Trophoblast cell (in vitro differentiated cells and primary cell): Measurements from ENCODE around the gene TACO1.

ENCODE experiments used
- DNase-seq, 2 donors: peaks; one replicate each; pipeline ENCODE4 v3.0.0-alpha.2; 2016
- H2AFZ ChIP-seq: 2 replicates; pipeline ENCODE4 v1.6.1; 2013; ENCODE audit warnings: low read length, moderate library complexity, mild to moderate bottlenecking; ENCODE audit not compliant: insufficient read depth, poor library complexity
- H2AK5ac ChIP-seq: 2 replicates; pipeline ENCODE4 v1.6.1; 2013; ENCODE audit warnings: mild to moderate bottlenecking, low read length
- H2BK120ac ChIP-seq: 2 replicates; pipeline ENCODE4 v1.6.1; 2013; ENCODE audit warnings: low read length, mild to moderate bottlenecking, moderate library complexity; ENCODE audit not compliant: insufficient read depth, poor library complexity
- H2BK12ac ChIP-seq: 2 replicates; pipeline ENCODE4 v1.6.1; 2013; ENCODE audit warnings: mild to moderate bottlenecking, low read length, moderate library complexity
- H2BK5ac ChIP-seq: 2 replicates; pipeline ENCODE4 v1.6.1; 2013; ENCODE audit warnings: low read length, low read depth, moderate library complexity, mild to moderate bottlenecking; ENCODE audit not compliant: poor library complexity
- H3K14ac ChIP-seq: 2 replicates; pipeline ENCODE4 v1.6.1; 2013; ENCODE audit warnings: mild to moderate bottlenecking, low read length
- H3K18ac ChIP-seq: 2 replicates; pipeline ENCODE4 v1.6.1; 2013; ENCODE audit warnings: mild to moderate bottlenecking, low read length
- H3K23ac ChIP-seq: 2 replicates; pipeline ENCODE4 v1.6.1; 2013; ENCODE audit warnings: low read length
- H3K27ac ChIP-seq: 2 replicates; pipeline ENCODE4 v1.5.1; 2013; ENCODE audit warnings: low read depth, mild to moderate bottlenecking, inconsistent platforms, low read length, moderate library complexity
- H3K27me3 ChIP-seq: 2 replicates; pipeline ENCODE4 v1.6.1; 2013; ENCODE audit warnings: inconsistent platforms, mild to moderate bottlenecking, low read length, moderate library complexity; ENCODE audit not compliant: insufficient read depth
- H3K36me3 ChIP-seq, 2 experiments: 1 replicate in 1 of 2; 2 replicates in 1 of 2; pipeline ENCODE4 v1.6.1; 2013; ENCODE audit warnings: low read length in 2 of 2, mild to moderate bottlenecking in 2 of 2, moderate library complexity in 1 of 2; ENCODE audit not compliant: insufficient read depth in 2 of 2, control insufficient read depth in 1 of 2
- H3K4ac ChIP-seq: 2 replicates; pipeline ENCODE4 v1.6.1; 2013; ENCODE audit warnings: low read depth, mild to moderate bottlenecking, low read length, moderate library complexity
- H3K4me1 ChIP-seq, 2 experiments: 1 replicate in 1 of 2; 2 replicates in 1 of 2; pipeline ENCODE4 v1.6.1; 2013; ENCODE audit warnings: low read length in 2 of 2, mild to moderate bottlenecking in 2 of 2, moderate library complexity in 1 of 2; ENCODE audit not compliant: insufficient read depth in 2 of 2, control insufficient read depth in 1 of 2
- H3K4me2 ChIP-seq: 2 replicates; pipeline ENCODE4 v1.6.1; 2013; ENCODE audit warnings: inconsistent platforms, mild to moderate bottlenecking, low read length, moderate library complexity
- H3K4me3 ChIP-seq: 2 replicates; pipeline ENCODE4 v1.5.1; 2013; ENCODE audit warnings: mild to moderate bottlenecking, low read depth, low read length, inconsistent platforms
- H3K79me1 ChIP-seq: one replicate; pipeline ENCODE4 v1.6.1; 2013; ENCODE audit warnings: low read length
- H3K79me2 ChIP-seq: 2 replicates; pipeline ENCODE4 v1.6.1; 2013; ENCODE audit warnings: low read length, mild to moderate bottlenecking; ENCODE audit not compliant: control insufficient read depth, insufficient read depth, poor library complexity
- H3K9ac ChIP-seq: 2 replicates; pipeline ENCODE4 v1.6.1; 2013; ENCODE audit warnings: mild to moderate bottlenecking, low read length
- H3K9me3 ChIP-seq: 2 replicates; pipeline ENCODE4 v1.6.1; 2013; ENCODE audit warnings: low read depth, mild to moderate bottlenecking, control low read depth, inconsistent platforms, low read length; ENCODE audit not compliant: insufficient read depth
- H4K12ac ChIP-seq: 2 replicates; pipeline ENCODE4 v1.6.1; 2013; ENCODE audit warnings: low read depth, mild to moderate bottlenecking, low read length, moderate library complexity
- H4K8ac ChIP-seq: 2 replicates; pipeline ENCODE4 v1.6.1; 2013; ENCODE audit warnings: low read depth, mild to moderate bottlenecking, low read length, moderate library complexity
- H4K91ac ChIP-seq: one replicate; pipeline ENCODE4 v1.6.1; 2013; ENCODE audit warnings: low read depth, mild to moderate bottlenecking, low read length, moderate library complexity
- WGBS: extraction: QIAGEN DNeasy Blood & Tissue Kit; methylation state at CpG from one replicate; pipeline ENCODE4 v1.1.7; 2013; ENCODE audit warnings: missing lambda C conversion rate; ENCODE audit not compliant: insufficient read length, insufficient coverage; ENCODE audit errors: extremely low coverage; 5-methylcytosine and 5-hydroxymethylcytosine counted together

Gene TACO1

DNA sequence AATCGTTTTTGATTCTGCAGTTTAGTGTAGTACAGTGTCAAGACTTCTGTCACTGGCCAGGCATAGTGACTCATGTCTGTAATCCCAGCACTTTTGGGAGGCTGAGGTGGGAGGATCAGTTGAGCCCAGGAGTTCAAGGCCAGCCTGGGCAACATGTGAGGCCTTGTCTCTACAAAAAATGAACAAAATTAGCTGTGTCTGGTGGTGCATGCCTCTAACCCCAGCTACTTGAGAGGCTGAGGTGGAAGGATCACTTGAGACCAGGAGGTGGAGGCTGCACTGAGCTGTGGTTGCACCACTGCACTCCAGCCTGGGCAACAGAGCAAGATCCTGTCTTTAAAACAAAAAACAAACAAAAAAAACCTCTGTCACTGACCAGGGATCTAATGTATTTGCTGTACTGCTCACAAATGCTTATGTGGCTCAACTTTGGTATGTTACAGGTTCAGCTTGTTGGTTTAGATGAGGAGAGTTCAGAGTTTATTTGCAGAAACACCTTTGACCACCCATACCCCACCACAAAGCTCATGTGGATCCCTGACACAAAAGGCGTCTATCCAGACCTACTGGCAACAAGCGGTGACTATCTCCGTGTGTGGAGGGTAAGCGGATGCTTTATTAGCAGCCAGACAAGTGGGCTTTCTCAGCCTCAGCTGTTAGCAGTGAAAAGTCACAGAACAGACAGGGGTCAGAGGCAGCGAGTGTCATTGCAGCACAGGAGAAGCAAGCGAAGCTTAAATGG, 22.5 kb upstream of the TACO1 start:
- Histone ChIP-seq H3K36me3 (peaks cover 18 to 25% of the 10 kb centered on the region in 2 experiments), H3K4me3 (no peak overlapping the region), H3K79me2 (no peaks in the 10 kb centered on the region), H3K79me1 (no peaks in the 10 kb centered on the region), H2BK5ac (no peak overlapping the region), H3K27ac (no peak overlapping the region), H4K91ac (no peak overlapping the region), H2AK5ac (no peak overlapping the region), H4K12ac (no peak overlapping the region), H2BK12ac (no peak overlapping the region), H2BK120ac (no peak overlapping the region), H3K4ac (no peak overlapping the region), H4K8ac (no peak overlapping the region), H3K4me2 (no peak overlapping the region), H3K18ac (no peak overlapping the region), H3K9ac (no peak overlapping the region), H3K27me3 (no peaks in the 10 kb centered on the region), H3K23ac (no peak overlapping the region), H3K14ac (no peak overlapping the region), H3K4me1 (peaks cover 0 to 4% of the 10 kb centered on the region in 2 experiments), H3K9me3 (no peaks in the 10 kb centered on the region), H2AFZ (no peak overlapping the region)
- no CpG with 5 or more reads among the region's 7 CpGs for WGBS
- no peak for DNase-seq

DNA sequence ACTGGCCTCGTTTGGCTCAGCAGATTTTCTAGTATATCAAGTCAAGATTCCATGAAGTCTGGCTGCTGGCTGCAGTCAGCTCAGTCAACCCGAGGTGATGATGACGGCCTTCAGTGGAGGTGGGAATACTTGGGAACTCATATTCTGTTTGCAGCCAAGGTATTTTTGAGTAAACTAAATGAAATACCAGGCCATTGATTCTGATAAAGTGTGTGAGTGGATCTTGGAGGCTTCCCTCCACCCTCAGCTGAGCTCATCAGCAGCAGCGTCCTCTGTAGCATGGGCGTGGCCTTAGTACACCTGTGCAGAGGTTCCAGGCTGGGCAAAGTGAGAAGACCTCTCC, 22.0 kb upstream of the TACO1 start:
- H3K79me2 ChIP-seq, result no peaks in the 10 kb centered on the region
- H3K4me2 ChIP-seq, result no peak overlapping the region
- H3K79me1 ChIP-seq, result no peaks in the 10 kb centered on the region
- H3K9ac ChIP-seq, result no peak overlapping the region
- no peak overlapping the region for H4K12ac ChIP-seq
- H4K8ac ChIP-seq, result no peak overlapping the region
- H3K23ac ChIP-seq, result no peak overlapping the region
- H3K36me3 ChIP-seq, result peaks cover 22 to 31% of the 10 kb centered on the region in 2 experiments
- H2BK120ac ChIP-seq, result no peak overlapping the region
- no peak overlapping the region for H3K4me3 ChIP-seq
- no peak overlapping the region for H2BK5ac ChIP-seq
- no peaks in the 10 kb centered on the region for H3K27me3 ChIP-seq
- no peak overlapping the region for H2AFZ ChIP-seq
- no peak overlapping the region for H4K91ac ChIP-seq
- H3K9me3 ChIP-seq, result no peaks in the 10 kb centered on the region
- no peak overlapping the region for H2AK5ac ChIP-seq
- H2BK12ac ChIP-seq, result no peak overlapping the region
- peak overlapping the region; percentile 51 for H3K18ac ChIP-seq
- WGBS, result no CpG with 5 or more reads among the region's 5 CpGs
- no peak for DNase-seq
- no peak overlapping the region for H3K14ac ChIP-seq
- H3K27ac ChIP-seq, result no peak overlapping the region
- H3K4me1 ChIP-seq, result peaks cover 0 to 4% of the 10 kb centered on the region in 2 experiments
- H3K4ac ChIP-seq, result no peak overlapping the region

DNA sequence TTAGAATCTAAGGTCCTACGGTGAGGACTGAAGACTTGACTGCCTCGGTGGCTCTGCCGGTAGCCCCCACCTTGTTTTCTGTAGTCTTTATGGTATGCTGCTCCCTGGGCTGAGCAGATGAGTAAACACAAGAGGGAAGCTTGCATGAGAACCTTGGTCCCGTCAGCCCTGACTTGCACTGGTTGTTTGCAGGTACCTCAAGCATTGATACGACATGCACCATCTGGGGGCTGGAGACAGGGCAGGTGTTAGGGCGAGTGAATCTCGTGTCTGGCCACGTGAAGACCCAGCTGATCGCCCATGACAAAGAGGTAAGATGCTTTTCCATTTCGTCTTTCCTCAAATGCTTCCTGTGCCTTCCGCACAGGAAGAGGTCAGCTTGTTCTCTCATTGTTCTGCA, 21.1 kb upstream of the TACO1 start:
- Histone ChIP-seq H3K27me3 (no peaks in the 10 kb centered on the region), H3K4me3 (no peak overlapping the region), H3K79me2 (no peaks in the 10 kb centered on the region), H4K12ac (no peak overlapping the region), H3K4ac (no peak overlapping the region), H2BK12ac (no peak overlapping the region), H2AFZ (no peak overlapping the region), H4K91ac (no peak overlapping the region), H3K36me3 (peaks cover 24 to 32% of the 10 kb centered on the region in 2 experiments), H3K4me1 (peaks cover 0 to 4% of the 10 kb centered on the region in 2 experiments), H3K14ac (no peak overlapping the region), H3K9ac (no peak overlapping the region), H3K79me1 (no peaks in the 10 kb centered on the region), H2BK5ac (no peak overlapping the region), H3K23ac (no peak overlapping the region), H2BK120ac (no peak overlapping the region), H2AK5ac (no peak overlapping the region), H3K4me2 (no peak overlapping the region), H3K18ac (no peak overlapping the region), H3K9me3 (no peaks in the 10 kb centered on the region), H4K8ac (no peak overlapping the region), H3K27ac (no peak overlapping the region)
- no CpG with 5 or more reads among the region's 11 CpGs for WGBS
- DNase-seq, result no peak

GRCh38 chr17:63587770-63588169, 12.9 kb upstream of the TACO1 start:
- Histone ChIP-seq H3K23ac (no peak overlapping the region), H2BK5ac (no peak overlapping the region), H4K91ac (no peak overlapping the region), H4K8ac (no peak overlapping the region), H2BK12ac (no peak overlapping the region), H3K4ac (no peak overlapping the region), H2AFZ (no peak overlapping the region), H3K4me2 (no peak overlapping the region), H3K36me3 (peaks cover 39 to 58% of the 10 kb centered on the region in 2 experiments), H3K4me1 (no peaks in the 10 kb centered on the region), H3K79me2 (no peaks in the 10 kb centered on the region), H3K27me3 (no peaks in the 10 kb centered on the region), H2AK5ac (no peak overlapping the region), H3K18ac (no peak overlapping the region), H3K27ac (no peak overlapping the region), H4K12ac (no peak overlapping the region), H3K79me1 (no peaks in the 10 kb centered on the region), H3K4me3 (no peak overlapping the region), H2BK120ac (no peak overlapping the region), H3K14ac (no peak overlapping the region), H3K9me3 (no peaks in the 10 kb centered on the region), H3K9ac (no peak overlapping the region)
- no peak for DNase-seq
- no CpG with 5 or more reads among the region's 5 CpGs for WGBS
